Upper lobe of left lung (tissue), 4 donors: ENCODE results near the gene PBX4.

Experiments
- EP300 ChIP-seq, 4 donors: sonication (generic); formaldehyde crosslinking; IDR thresholded peaks; one replicate each; pipeline ENCODE4 v1.5.1; 2017; ENCODE audit warnings: antibody characterized with exemption in 4 of 4, control low read depth in 2 of 4
- POLR2A ChIP-seq, 4 donors: fragments of 450-650 bp; IDR thresholded peaks; one replicate each; pipeline ENCODE4 v1.5.1; 2016 to 2017; ENCODE audit warnings: antibody characterized with exemption in 4 of 4, mild to moderate bottlenecking in 2 of 4
- TF ChIP-seq, protein P1 (sequence below), 6 experiments: fragments of 450-650 bp in 4 of 6; fragments of 200-600 bp in 2 of 6; sonication (generic) in 2 of 6; IDR thresholded peaks; one replicate each; pipeline ENCODE4 v1.5.1; 2016 to 2019; ENCODE audit warnings: antibody characterized with exemption in 6 of 6

DNA sequence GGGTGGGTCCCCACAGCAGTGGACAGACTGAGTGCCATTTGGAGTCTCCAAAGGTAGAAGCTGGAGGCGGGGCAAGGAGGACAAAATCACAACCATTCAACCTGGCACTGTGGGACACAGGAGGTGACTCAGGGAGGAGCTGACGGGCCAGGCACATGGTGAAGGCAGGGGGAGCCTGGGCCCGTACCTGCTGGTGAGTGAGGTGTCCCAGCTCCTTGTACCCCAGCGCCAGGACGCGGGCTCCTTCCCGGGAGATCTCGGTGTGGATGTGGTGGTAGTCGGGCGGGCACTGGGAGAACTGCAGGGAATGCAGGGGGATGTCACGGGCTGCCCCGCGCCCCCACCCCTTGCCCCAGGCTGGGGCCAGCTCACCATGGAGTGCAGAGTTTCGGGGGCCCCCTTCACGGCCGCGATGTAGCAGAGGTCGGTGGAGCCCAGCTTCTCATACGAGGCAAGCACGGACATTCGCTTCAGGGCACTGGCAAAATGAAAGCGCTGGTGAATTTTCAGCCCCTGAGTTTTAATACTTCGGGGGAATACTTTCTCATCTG, 35.2 kb upstream of the PBX4 start:
- TF ChIP-seq, protein P1, sequence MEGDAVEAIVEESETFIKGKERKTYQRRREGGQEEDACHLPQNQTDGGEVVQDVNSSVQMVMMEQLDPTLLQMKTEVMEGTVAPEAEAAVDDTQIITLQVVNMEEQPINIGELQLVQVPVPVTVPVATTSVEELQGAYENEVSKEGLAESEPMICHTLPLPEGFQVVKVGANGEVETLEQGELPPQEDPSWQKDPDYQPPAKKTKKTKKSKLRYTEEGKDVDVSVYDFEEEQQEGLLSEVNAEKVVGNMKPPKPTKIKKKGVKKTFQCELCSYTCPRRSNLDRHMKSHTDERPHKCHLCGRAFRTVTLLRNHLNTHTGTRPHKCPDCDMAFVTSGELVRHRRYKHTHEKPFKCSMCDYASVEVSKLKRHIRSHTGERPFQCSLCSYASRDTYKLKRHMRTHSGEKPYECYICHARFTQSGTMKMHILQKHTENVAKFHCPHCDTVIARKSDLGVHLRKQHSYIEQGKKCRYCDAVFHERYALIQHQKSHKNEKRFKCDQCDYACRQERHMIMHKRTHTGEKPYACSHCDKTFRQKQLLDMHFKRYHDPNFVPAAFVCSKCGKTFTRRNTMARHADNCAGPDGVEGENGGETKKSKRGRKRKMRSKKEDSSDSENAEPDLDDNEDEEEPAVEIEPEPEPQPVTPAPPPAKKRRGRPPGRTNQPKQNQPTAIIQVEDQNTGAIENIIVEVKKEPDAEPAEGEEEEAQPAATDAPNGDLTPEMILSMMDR (IDR thresholded peaks at IDR 0.05): no peak
- TF ChIP-seq EP300 (IDR thresholded peaks at IDR 0.05): no peak
- no peak for TF ChIP-seq POLR2A (IDR thresholded peaks at IDR 0.05)
